NCI-H128 (cell line): Measurements from ENCODE around the gene KLK12.

ENCODE experiments used
- DNase-seq: peaks from one replicate; lab custom pipeline; 2025; ENCODE audit not compliant: unreplicated experiment; lab: John Stamatoyannopoulos, UW

Gene KLK12, protein sequence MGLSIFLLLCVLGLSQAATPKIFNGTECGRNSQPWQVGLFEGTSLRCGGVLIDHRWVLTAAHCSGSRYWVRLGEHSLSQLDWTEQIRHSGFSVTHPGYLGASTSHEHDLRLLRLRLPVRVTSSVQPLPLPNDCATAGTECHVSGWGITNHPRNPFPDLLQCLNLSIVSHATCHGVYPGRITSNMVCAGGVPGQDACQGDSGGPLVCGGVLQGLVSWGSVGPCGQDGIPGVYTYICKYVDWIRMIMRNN

GRCh38 chr19:51034704-51035103 is at the start of gene KLK12:
KLK12 (minus strand) TSS chr19:51035002; CDS start chr19:51034621, 381 bp downstream.
- no peak for DNase-seq

DNA sequence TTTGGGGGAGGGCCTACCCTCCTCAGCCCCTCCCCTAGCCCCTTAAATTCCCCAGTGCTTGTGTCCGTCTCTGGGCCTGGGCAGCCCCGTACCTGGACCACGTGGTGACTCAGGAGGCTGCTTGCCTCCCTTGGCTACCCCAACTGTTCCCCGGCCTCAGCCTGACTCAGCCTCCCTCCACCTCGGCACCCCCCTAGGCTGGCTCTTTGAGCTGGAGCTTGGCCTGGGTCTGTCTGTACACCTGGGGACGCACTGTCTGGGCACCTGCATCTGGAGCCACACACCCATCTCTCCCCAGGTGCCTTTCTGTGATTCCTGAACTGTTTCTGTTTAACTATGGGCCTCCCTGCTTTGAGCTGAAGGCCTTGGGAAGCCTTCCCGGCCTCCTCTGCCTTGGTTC is 49.7 kb upstream of the KLK12 start:
- no peak for DNase-seq

DNA sequence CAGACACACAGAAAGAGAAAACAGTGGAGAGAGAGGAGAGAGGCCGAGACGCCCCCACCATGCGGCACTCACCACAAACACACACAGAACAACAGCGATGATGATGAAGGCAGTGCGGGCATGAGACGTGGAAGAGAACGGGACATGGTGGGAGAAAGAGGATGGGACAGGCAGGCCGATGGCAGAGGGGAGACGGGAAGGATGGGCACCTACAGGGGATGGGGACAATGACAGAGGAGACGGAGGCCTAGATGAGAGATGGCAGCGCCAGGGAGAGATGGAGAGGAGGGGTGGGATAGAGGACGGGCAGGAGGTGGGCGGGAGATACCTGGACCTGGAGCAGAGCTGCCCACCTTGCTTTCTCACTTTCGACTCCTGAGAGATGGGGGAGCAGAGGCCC is 49.0 kb upstream of the KLK12 start:
- no peak for DNase-seq

- DNase-seq = no peak
These were observed 48.4 kb upstream of the KLK12 start for GRCh38 chr19:51083181-51083580.

DNA sequence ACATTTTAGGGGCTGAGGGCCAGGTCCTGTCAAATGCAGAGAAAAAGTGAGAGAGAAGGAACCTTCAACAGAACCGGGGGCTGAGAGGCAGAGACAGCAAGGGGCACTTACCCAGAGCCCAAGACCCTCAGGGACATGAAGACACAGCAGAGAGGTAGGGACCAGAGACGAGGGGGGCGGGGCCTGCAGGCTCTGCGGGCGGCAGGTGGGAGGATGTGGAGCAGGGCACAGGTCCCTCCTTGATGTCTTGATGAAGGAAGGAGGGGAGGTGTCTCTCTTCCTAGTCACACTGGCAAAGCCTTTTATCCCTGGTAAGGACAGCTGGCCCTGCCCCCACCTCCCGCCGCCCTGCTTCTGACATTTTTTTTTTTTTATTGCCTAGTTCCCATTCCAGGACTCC is 47.8 kb upstream of the KLK12 start, which contains the start of gene KLK14:
KLK14 (minus strand) TSS at position 277 of the 400 bp plus-strand sequence; CDS start at position 4, 273 bp downstream.
- no peak for DNase-seq

DNA sequence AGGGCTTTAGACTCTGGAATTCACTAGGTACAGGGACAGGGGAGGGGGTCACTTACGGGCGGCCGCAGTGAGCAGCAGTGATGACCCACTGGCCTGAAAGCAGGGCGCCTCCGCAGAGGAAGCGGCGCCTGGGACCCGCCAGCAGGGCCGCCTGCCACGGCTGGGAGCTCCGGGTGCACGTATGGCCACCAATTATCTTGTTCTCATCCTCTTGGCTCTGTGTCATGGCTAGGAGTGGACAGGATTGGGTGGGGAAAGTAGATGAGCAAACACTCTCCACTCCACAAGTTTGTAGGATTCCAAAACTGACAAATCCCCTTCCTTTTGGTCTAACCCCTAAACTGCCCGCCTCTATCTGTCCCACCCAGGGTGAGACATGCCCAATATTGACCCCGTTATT is 46.7 kb upstream of the KLK12 start:
- DNase-seq = no peak

- no peak for DNase-seq
These were observed 44.8 kb upstream of the KLK12 start for GRCh38 chr19:51079481-51080110.

DNA sequence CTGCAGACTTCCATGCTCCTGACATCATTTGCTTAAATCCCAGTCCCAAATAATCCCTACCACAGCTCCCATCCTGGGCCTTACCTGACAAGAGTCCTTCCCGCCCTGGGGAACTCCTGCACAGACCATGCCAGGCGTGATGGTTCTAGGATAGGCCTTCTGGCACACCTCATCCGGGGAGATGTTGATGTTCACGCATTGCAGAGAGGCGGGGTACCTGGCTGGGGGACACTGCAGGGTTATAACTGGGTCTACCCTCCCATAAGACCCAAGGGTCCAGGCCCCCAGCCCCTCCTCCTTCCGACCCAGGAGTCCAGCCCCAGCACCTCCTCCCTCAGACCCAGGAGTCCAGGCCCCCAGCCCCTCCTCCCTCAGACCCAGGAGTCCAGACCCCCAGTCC is 43.9 kb upstream of the KLK12 start:
- DNase-seq = no peak

- no peak for DNase-seq
These were observed 43.3 kb upstream of the KLK12 start for GRCh38 chr19:51078104-51078503.

DNA sequence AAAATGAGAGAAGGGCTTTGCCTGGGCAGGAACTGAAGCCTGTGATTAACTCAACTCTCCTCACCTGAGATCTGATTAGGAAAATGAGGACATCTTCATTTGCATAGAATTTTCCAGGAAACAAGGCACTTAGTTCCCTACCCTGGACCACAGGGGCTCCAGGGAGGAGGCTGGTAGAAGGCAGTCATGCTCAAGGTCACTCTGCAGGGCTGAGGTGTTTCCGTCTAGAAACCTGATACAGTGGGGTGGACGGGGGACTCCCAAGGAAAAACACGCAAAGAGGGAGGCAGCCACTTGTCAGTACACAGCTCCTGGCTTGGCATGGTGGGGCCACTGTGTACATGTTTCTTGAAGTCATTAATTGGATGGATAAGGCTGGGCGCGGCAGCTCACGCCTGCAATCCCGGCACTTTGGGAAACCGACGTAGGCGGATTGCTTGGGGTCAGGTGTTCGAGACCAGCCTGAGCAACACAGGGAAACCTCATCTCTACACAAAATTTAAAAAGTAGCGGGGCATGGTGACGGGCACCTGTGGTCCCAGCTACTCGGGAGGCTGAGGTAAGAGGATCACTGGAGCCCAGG is 41.9 kb upstream of the KLK12 start:
- DNase-seq = no peak

DNA sequence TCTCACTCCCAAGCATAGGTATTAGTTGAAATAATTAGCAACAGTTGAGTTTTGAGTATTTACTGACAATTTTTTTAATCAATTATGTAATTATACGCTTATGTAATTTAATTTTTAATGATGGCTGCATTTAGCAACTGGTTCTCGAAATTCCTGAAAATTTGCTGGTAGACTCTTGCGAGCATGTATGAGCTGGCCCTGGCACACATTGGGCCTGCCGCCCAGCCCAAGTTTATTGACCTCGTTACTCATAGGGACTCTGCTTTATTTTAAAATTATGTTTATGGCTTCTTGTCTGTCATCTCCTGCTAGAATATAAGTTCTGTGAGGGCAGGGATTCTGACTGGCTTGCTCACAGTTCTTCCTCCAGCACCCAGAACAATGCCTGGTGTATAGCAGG is 41.2 kb upstream of the KLK12 start:
- no peak for DNase-seq

- DNase-seq = no peak
These were observed 36.2 kb upstream of the KLK12 start for GRCh38 chr19:51071095-51071405.

DNA sequence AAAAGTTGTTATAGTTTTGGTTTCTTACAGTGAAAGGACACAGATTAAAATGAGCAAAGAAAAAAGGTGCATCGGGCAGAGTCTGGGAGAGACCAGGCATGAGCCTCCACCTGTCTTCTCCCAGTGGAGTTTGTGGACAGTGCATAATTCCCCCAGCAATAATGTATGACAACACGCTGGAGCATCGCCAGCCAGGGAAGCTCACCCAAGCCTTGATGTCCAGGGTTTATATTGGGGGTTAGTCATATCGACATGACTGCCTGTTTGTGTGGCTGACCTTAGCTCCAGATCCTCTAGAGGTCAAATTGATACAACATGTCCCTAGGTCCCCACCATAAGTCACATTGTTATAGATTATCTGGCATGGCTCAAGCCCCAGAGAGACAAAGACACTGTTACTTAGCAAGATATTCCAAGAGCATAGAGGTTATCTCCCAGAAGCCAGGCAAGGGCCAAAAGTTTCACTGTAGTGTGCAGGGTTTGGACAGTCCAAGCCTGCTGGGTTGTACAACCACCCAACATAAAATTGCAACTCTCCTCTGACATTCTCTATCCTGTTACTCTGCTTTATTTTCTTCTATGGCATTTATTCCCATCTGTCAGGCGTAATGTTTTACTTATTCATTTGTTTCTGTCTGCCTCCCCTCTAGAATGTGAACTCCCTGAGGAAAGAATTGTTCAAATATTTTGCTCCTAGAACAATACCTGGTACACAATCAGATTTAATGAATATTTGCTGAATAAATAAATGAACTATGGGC is 35.7 kb upstream of the KLK12 start:
- no peak for DNase-seq

GRCh38 chr19:51066393-51067186 is 31.8 kb upstream of the KLK12 start:
- DNase-seq = no peak

- DNase-seq = no peak
These were observed 30.6 kb upstream of the KLK12 start for GRCh38 chr19:51065221-51065960.

GRCh38 chr19:51064534-51065220 is 29.9 kb upstream of the KLK12 start, which contains the start of gene KLK13:
KLK13 (minus strand) TSS chr19:51065092; CDS start chr19:51065067, 25 bp downstream.
- no peak for DNase-seq

- no peak for DNase-seq
These were observed 28.9 kb upstream of the KLK12 start for GRCh38 chr19:51063664-51064063.

GRCh38 chr19:51060973-51061372 is 26.2 kb upstream of the KLK12 start:
- no peak for DNase-seq

DNA sequence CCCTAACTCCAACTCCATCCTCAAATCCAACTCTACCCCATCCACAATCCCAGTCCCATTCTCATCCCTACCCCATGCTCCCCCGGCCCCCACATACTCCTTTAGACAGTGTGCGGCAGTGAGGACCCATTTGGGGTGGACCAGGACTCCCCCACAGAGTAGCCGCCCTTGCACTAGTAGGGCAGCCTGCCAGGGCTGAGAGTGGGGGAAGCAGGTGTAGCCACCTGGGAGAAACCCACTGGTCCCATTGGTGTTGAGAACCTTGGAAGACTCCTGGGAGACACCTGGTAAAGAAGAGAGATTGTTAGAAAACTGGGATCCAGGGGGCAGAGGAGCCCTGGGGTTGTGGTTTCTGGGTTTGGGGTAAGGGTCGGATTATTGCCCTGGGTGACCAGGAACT is 25.5 kb upstream of the KLK12 start:
- no peak for DNase-seq

DNA sequence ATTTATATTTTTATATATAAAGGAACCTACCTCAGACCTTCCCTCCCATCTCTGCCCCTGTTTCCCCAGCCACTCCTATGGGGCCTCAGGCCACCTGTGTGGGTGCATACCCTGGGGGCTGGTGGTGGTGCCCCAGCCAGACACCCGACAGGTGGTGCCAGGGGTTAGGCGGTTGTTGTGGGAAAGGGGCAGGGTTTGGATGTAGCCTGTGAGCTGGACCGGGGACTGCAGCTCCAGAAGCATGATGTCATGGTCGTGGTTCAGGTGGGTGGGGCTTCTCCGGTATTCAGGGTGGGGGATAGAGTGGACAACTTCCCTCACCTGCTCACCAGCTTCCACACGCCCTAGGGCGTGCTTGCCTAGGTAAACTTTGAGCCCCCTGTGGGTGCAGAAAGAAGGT is 24.9 kb upstream of the KLK12 start:
- DNase-seq = no peak
